ENCODE data around the gene TMBIM6.

GRCh38 chr12:49728446-49728845, 12.9 kb upstream of the TMBIM6 start:
- no peak for TF ChIP-seq MAX (IDR thresholded peaks at IDR 0.05)
- no peak for TF ChIP-seq SMC3 (IDR thresholded peaks at IDR 0.05)
- TF ChIP-seq POLR2A (IDR thresholded peaks at IDR 0.05; ENCODE audit: low read length) = no peak
- TF ChIP-seq CTCF (IDR thresholded peaks at IDR 0.05) = no peak
- no peak for TF ChIP-seq RAD21 (conservative IDR thresholded peaks at IDR 0.05 in 1 of 2, IDR thresholded peaks at IDR 0.05 in 1 of 2)
- TF ChIP-seq RFX5 (IDR thresholded peaks at IDR 0.05) = no peak
- no peak for TF ChIP-seq MYC (IDR thresholded peaks at IDR 0.05; ENCODE audit: borderline replicate concordance, low read length)
- no peak for TF ChIP-seq NFE2L2 (conservative IDR thresholded peaks at IDR 0.05; ENCODE audit: low read length)
- no peak for TF ChIP-seq E2F6 (IDR thresholded peaks at IDR 0.05; ENCODE audit: borderline replicate concordance, low read depth)
- TF ChIP-seq EP300 (IDR thresholded peaks at IDR 0.05) = no peak
- no peak for TF ChIP-seq MAFK (IDR thresholded peaks at IDR 0.05; ENCODE audit: partially characterized antibody)
- no peak for TF ChIP-seq REST (IDR thresholded peaks at IDR 0.05)
- no peak for TF ChIP-seq ESRRA (IDR thresholded peaks at IDR 0.05; ENCODE audit: borderline replicate concordance, low read length)
- TF ChIP-seq SREBF2 (IDR thresholded peaks at IDR 0.05) = no peak

All from A549 (cell line).